ENCODE measurements around the gene TIMM17A.

TIMM17A gene

GRCh38 chr1:201955009-201955728, at the start of gene TIMM17A:
TSS of gene TIMM17A (plus strand) at chr1:201955503. CDS start at chr1:201955527, 24 bp downstream.
- H3K27ac ChIP-seq = peak within 1 kb of the TSS; percentile 46
- DNase-seq (ENCODE audit: low read depth, low spot score) = peak; percentile 79

- H3K27ac ChIP-seq = no peak overlapping the region
- DNase-seq (ENCODE audit: low read depth, low spot score) = no peak
Observed at GRCh38 chr1:201906336-201906735, 49.0 kb upstream of the TIMM17A start.

- H3K27ac ChIP-seq = no peak overlapping the region
Observed at GRCh38 chr1:201907621-201908020, 47.7 kb upstream of the TIMM17A start.

GRCh38 chr1:201911826-201912571, 43.3 kb upstream of the TIMM17A start:
- H3K27ac ChIP-seq = no peak overlapping the region
- DNase-seq (ENCODE audit: low read depth, low spot score) = no peak

More at GRCh38 chr1:201907621-201908020, 47.7 kb upstream of the TIMM17A start:
- DNase-seq (ENCODE audit: low read depth, low spot score) = no peak

GRCh38 chr1:201912832-201913231, 42.5 kb upstream of the TIMM17A start:
- DNase-seq (ENCODE audit: low read depth, low spot score) = no peak

GRCh38 chr1:201914456-201915235, 40.7 kb upstream of the TIMM17A start:
- no peak overlapping the region for H3K27ac ChIP-seq
- no peak for DNase-seq (ENCODE audit: low read depth, low spot score)

More at GRCh38 chr1:201912832-201913231, 42.5 kb upstream of the TIMM17A start:
- no peak overlapping the region for H3K27ac ChIP-seq

GRCh38 chr1:201916649-201917249, 38.6 kb upstream of the TIMM17A start:
- H3K27ac ChIP-seq = no peak overlapping the region
- no peak for DNase-seq (ENCODE audit: low read depth, low spot score)

- no peak overlapping the region for H3K27ac ChIP-seq
- DNase-seq (ENCODE audit: low read depth, low spot score) = no peak
Observed at GRCh38 chr1:201917362-201918033, 37.8 kb upstream of the TIMM17A start.

- DNase-seq (ENCODE audit: low read depth, low spot score) = no peak
- H3K27ac ChIP-seq = no peak overlapping the region
Observed at GRCh38 chr1:201918343-201918742, 37.0 kb upstream of the TIMM17A start.

GRCh38 chr1:201921952-201922558, 33.2 kb upstream of the TIMM17A start:
- H3K27ac ChIP-seq = no peak overlapping the region
- DNase-seq (ENCODE audit: low read depth, low spot score) = no peak

- no peak for DNase-seq (ENCODE audit: low read depth, low spot score)
- no peak overlapping the region for H3K27ac ChIP-seq
Observed at GRCh38 chr1:201925301-201925567, 30.1 kb upstream of the TIMM17A start.

GRCh38 chr1:201925981-201926645, 29.2 kb upstream of the TIMM17A start:
- no peak for DNase-seq (ENCODE audit: low read depth, low spot score)

GRCh38 chr1:201928266-201928665, 27.0 kb upstream of the TIMM17A start:
- no peak for DNase-seq (ENCODE audit: low read depth, low spot score)
- no peak overlapping the region for H3K27ac ChIP-seq

More at GRCh38 chr1:201925981-201926645, 29.2 kb upstream of the TIMM17A start:
- H3K27ac ChIP-seq = no peak overlapping the region

- H3K27ac ChIP-seq = no peak overlapping the region
- no peak for DNase-seq (ENCODE audit: low read depth, low spot score)
Observed at GRCh38 chr1:201930137-201930536, 25.2 kb upstream of the TIMM17A start.

- DNase-seq (ENCODE audit: low read depth, low spot score) = no peak
Observed at GRCh38 chr1:201930803-201931202, 24.5 kb upstream of the TIMM17A start.

GRCh38 chr1:201933840-201934430, 21.4 kb upstream of the TIMM17A start:
- no peak for DNase-seq (ENCODE audit: low read depth, low spot score)
- H3K27ac ChIP-seq = no peak overlapping the region

More at GRCh38 chr1:201930803-201931202, 24.5 kb upstream of the TIMM17A start:
- no peak overlapping the region for H3K27ac ChIP-seq

- no peak for DNase-seq (ENCODE audit: low read depth, low spot score)
- peak overlapping the region; percentile 13 for H3K27ac ChIP-seq
Observed at GRCh38 chr1:201937624-201938213, 17.6 kb upstream of the TIMM17A start.

GRCh38 chr1:201938440-201939035, 16.8 kb upstream of the TIMM17A start:
- DNase-seq (ENCODE audit: low read depth, low spot score) = no peak
- no peak overlapping the region for H3K27ac ChIP-seq

Measured in epithelial cell of prostate (primary cell).